H1 (cell line): ENCODE data around the gene KCNK7. TPM values are rescaled to one million over a fixed set of nuclear protein-coding genes. Genes with fewer than 3 reads are reported as not detected.

Experiments used
- CTCF ChIA-PET: fragments of 300-600 bp; sonication (Branson Sonifier 250); formaldehyde crosslinking; loops from one replicate; lab custom pipeline; 2021; ENCODE audit not compliant: partially characterized antibody; lab: Charles Lee
- POLR2A ChIA-PET: fragments of 300-600 bp; sonication (Branson Sonifier 250); formaldehyde crosslinking; loops from one replicate; lab custom pipeline; 2021; ENCODE audit warnings: inconsistent platforms; ENCODE audit not compliant: partially characterized antibody; lab: Charles Lee
- DNase-seq, 2 experiments: peaks; one replicate each; pipeline versions ENCODE4 v3.0.0 to v3.0.0-alpha.2; 2010 to 2022; ENCODE audit warnings: low spot score in 2 of 2, low read depth in 1 of 2, mixed read lengths in 1 of 2
- FAIRE-seq: peaks from 2 replicates; lab custom pipeline; 2011; peaks lifted over from hg19 to GRCh38; lab: Jason Lieb, UNC
- H2AFZ ChIP-seq: 2 replicates; pipeline ENCODE4 v1.8.1; 2012; ENCODE audit warnings: low read length, inconsistent platforms
- H2AK5ac ChIP-seq: 2 replicates; pipeline ENCODE4 v1.6.1; 2013; ENCODE audit warnings: low read depth, low read length
- H2BK120ac ChIP-seq: replicated peaks from 2 replicates; pipeline ENCODE3; 2013; ENCODE audit warnings: low read depth, low read length, inconsistent platforms
- H2BK12ac ChIP-seq: 2 replicates; pipeline ENCODE4 v1.6.1; 2013; ENCODE audit warnings: low read depth, low read length
- H2BK15ac ChIP-seq: 2 replicates; pipeline ENCODE4 v1.6.1; 2013; ENCODE audit warnings: low read length
- H2BK20ac ChIP-seq: 2 replicates; pipeline ENCODE4 v1.6.1; 2013; ENCODE audit warnings: low read length
- H2BK5ac ChIP-seq: 2 replicates; pipeline ENCODE4 v1.6.1; 2013; ENCODE audit warnings: low read depth, low read length
- H3K14ac ChIP-seq: 2 replicates; pipeline ENCODE4 v1.6.1; 2013; ENCODE audit warnings: inconsistent platforms; ENCODE audit not compliant: insufficient read length
- H3K18ac ChIP-seq: 2 replicates; pipeline ENCODE4 v1.6.1; 2013; ENCODE audit warnings: low read length; ENCODE audit errors: extremely low read depth
- H3K23ac ChIP-seq: 2 replicates; pipeline ENCODE4 v1.6.1; 2013; ENCODE audit warnings: inconsistent platforms; ENCODE audit not compliant: insufficient read length
- H3K23me2 ChIP-seq: 2 replicates; pipeline ENCODE4 v1.6.1; 2013; ENCODE audit warnings: low read depth, low read length
- H3K27ac ChIP-seq: 2 replicates; pipeline ENCODE4 v1.6.1; 2011; ENCODE audit warnings: low read depth, low read length, inconsistent platforms
- H3K27me3 ChIP-seq, 4 experiments: replicated peaks in 1 of 4; 1 replicate in 1 of 4; 2 replicates in 3 of 4; pipeline versions ENCODE4 v1.6.1 to v1.8.1; 2011 to 2013; ENCODE audit warnings: low read length in 3 of 4, mild to moderate bottlenecking in 3 of 4, inconsistent platforms in 2 of 4, mixed read lengths in 2 of 4, moderate library complexity in 1 of 4; ENCODE audit not compliant: control insufficient read depth in 3 of 4, insufficient read depth in 3 of 4; ENCODE audit errors: extremely low read depth in 1 of 4
- H3K36me3 ChIP-seq, 4 experiments: 2 replicates each; pipeline versions ENCODE4 v1.6.1 to v1.8.1; 2011 to 2013; ENCODE audit warnings: mild to moderate bottlenecking in 4 of 4, low read length in 3 of 4, moderate library complexity in 2 of 4, control low read depth in 1 of 4, inconsistent platforms in 1 of 4; ENCODE audit not compliant: insufficient read depth in 4 of 4, control insufficient read depth in 2 of 4
- H3K4ac ChIP-seq: replicated peaks from 2 replicates; pipeline ENCODE3; 2013; ENCODE audit warnings: low read length, low read depth, mixed read lengths, inconsistent platforms; ENCODE audit not compliant: insufficient read length
- H3K4me1 ChIP-seq, 4 experiments: replicated peaks in 1 of 4; 1 replicate in 1 of 4; 2 replicates in 3 of 4; pipeline versions ENCODE4 v1.6.1 to v1.8.1; 2011 to 2013; ENCODE audit warnings: low read length in 3 of 4, inconsistent platforms in 2 of 4, mixed read lengths in 1 of 4; ENCODE audit not compliant: insufficient read depth in 4 of 4, control insufficient read depth in 3 of 4
- H3K4me2 ChIP-seq, 2 experiments: 2 replicates each; pipeline versions ENCODE4 v1.6.1 to v1.8.1; 2011 to 2013; ENCODE audit warnings: low read depth in 2 of 2, low read length in 2 of 2, control low read depth in 1 of 2, inconsistent platforms in 1 of 2, mild to moderate bottlenecking in 1 of 2; ENCODE audit not compliant: insufficient read depth in 1 of 2
- H3K4me3 ChIP-seq, 4 experiments: fragments of 200-600, 300-600 bp in 1 of 4; sonication (generic), shearing (Covaris generic), sonication (Bioruptor Twin) in 1 of 4; 2 replicates each; pipeline versions ENCODE4 v1.5.1 to v1.8.1; 2011 to 2016; ENCODE audit warnings: low read length in 4 of 4, low read depth in 3 of 4, control low read depth in 2 of 4, inconsistent platforms in 2 of 4, mild to moderate bottlenecking in 2 of 4, mixed read lengths in 1 of 4, moderate library complexity in 1 of 4; ENCODE audit not compliant: insufficient read depth in 2 of 4; ENCODE audit errors: extremely low read depth in 1 of 4
- H3K56ac ChIP-seq: replicated peaks from 2 replicates; pipeline ENCODE3; 2013; ENCODE audit warnings: low read depth, mild to moderate bottlenecking, mixed read lengths, low read length, inconsistent platforms; ENCODE audit not compliant: insufficient read length
- H3K79me1 ChIP-seq: 2 replicates; pipeline ENCODE4 v1.6.1; 2013; ENCODE audit warnings: low read depth, low read length, control low read depth
- H3K79me2 ChIP-seq, 2 experiments: 2 replicates each; pipeline versions ENCODE4 v1.6.1 to v1.8.1; 2012 to 2013; ENCODE audit warnings: low read length in 2 of 2, mild to moderate bottlenecking in 2 of 2, inconsistent platforms in 1 of 2; ENCODE audit not compliant: insufficient read depth in 2 of 2, control insufficient read depth in 1 of 2
- H3K9ac ChIP-seq, 4 experiments: replicated peaks in 1 of 4; 1 replicate in 1 of 4; 2 replicates in 3 of 4; pipeline versions ENCODE4 v1.6.1 to v1.8.1; 2011 to 2013; ENCODE audit warnings: low read depth in 3 of 4, low read length in 3 of 4, control low read depth in 2 of 4, mild to moderate bottlenecking in 2 of 4, moderate library complexity in 2 of 4, inconsistent platforms in 1 of 4; ENCODE audit errors: extremely low read depth in 1 of 4
- H3K9me3 ChIP-seq, 2 experiments: 2 replicates each; pipeline versions ENCODE4 v1.6.1 to v1.8.1; 2012 to 2013; ENCODE audit warnings: mild to moderate bottlenecking in 2 of 2, moderate library complexity in 2 of 2, control low read depth in 1 of 2, inconsistent platforms in 1 of 2, low read depth in 1 of 2, low read length in 1 of 2, mixed read lengths in 1 of 2; ENCODE audit not compliant: insufficient read depth in 2 of 2
- H4K20me1 ChIP-seq, 2 experiments: replicated peaks in 1 of 2; 2 replicates each; pipeline versions ENCODE3 to v1.8.1; 2011 to 2013; ENCODE audit warnings: inconsistent platforms in 2 of 2, low read length in 2 of 2, mild to moderate bottlenecking in 1 of 2; ENCODE audit not compliant: insufficient read depth in 2 of 2, control insufficient read depth in 1 of 2
- H4K5ac ChIP-seq: 2 replicates; pipeline ENCODE4 v1.6.1; 2013; ENCODE audit warnings: low read length, low read depth, mixed read lengths, inconsistent platforms; ENCODE audit not compliant: insufficient read length
- H4K8ac ChIP-seq: 2 replicates; pipeline ENCODE4 v1.8.0; 2013; ENCODE audit warnings: mild to moderate bottlenecking, moderate library complexity, low read length, inconsistent platforms; ENCODE audit not compliant: insufficient read depth; ENCODE audit errors: extremely low read depth
- H4K91ac ChIP-seq: replicated peaks from 2 replicates; pipeline ENCODE3; 2013; ENCODE audit warnings: low read length, mixed read lengths, inconsistent platforms; ENCODE audit not compliant: insufficient read length
- RFX5 ChIP-seq: IDR thresholded peaks from 2 replicates; pipeline ENCODE4 v1.6.1; 2011; ENCODE audit warnings: low read depth, low read length, improper control_type of control experiment, borderline replicate concordance
- WGBS, 2 experiments: shearing (Covaris generic) in 1 of 2; methylation state at CpG; one replicate each; pipeline versions ENCODE4 v1.1.6 to v1.1.7; 2013 to 2015; ENCODE audit warnings: low lambda C conversion rate in 2 of 2, mixed read lengths in 2 of 2, inconsistent platforms in 1 of 2, low coverage in 1 of 2, missing lambda C conversion rate in 1 of 2; ENCODE audit not compliant: insufficient replicate concordance in 2 of 2, insufficient coverage in 1 of 2, insufficient read length in 1 of 2; ENCODE audit errors: extremely low coverage in 1 of 2, missing lambda C conversion rate in 1 of 2; 5-methylcytosine and 5-hydroxymethylcytosine counted together
- polyA plus RNA-seq, 7 experiments: library from polyadenylated mRNA; depleted of rRNA in 3 of 7; stranded (reverse) in 5 of 7; unstranded in 2 of 7; fragments of >200 nt in 5 of 7; fragments of 200-250 nt in 2 of 7; gene quantifications; 1 replicate in 5 of 7; 2 replicates in 1 of 7; 4 replicates in 1 of 7; pipeline versions ENCODE4 v1.2.1 to v1.2.3, GENCODE V29; 2011 to 2013; ENCODE audit warnings: missing spikeins in 2 of 7, mixed read lengths in 2 of 7
- total RNA-seq: library from RNA; stranded (reverse); fragmentation: NEBNext Ultra II Directional; extraction: Animal tissue kit (Norgen Biotek cat#: 25700); gene quantifications from 2 replicates; pipeline ENCODE4 v1.2.1, GENCODE V29; 2021
- TF ChIP-seq, protein P1 (sequence below), 3 experiments: IDR thresholded peaks; 1 replicate in 2 of 3; 2 replicates in 1 of 3; pipeline versions ENCODE4 v1.5.1 to v1.6.1; 2011; ENCODE audit warnings: low read length in 3 of 3, mild to moderate bottlenecking in 3 of 3, inconsistent platforms in 2 of 3, low read depth in 1 of 3, moderate library complexity in 1 of 3; ENCODE audit not compliant: insufficient read depth in 1 of 3; ENCODE audit errors: control extremely low read depth in 1 of 3

Gene KCNK7
- total and polyA plus RNA-seq, 2 of the 8 experiments (the other 6 are each of a cell fraction or from before 2014, with no cell fraction given) = 0.74 to 1.0 TPM

DNA sequence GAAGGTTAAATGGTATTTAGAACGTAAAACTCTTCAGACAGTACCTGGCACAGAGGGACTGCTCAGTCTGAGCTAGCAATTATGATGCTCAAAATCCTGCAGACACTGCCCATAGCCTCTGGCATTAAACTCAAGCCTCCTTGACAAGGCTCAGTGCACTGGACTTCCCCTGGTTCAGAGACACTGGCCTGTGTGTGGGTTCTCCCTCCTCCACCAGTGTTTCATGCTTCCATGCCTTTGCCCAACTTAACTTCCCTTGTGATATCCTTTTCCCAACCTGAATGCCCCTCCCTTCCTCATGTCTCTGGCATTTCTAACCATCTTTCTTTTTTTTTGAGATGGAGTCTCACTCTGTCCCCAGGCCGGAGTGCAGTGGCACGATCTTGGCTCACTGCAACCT is 46.5 kb downstream of the KCNK7 start:
- Histone ChIP-seq H3K4me2 (no peak overlapping the region), H3K4ac (no peak overlapping the region), H3K23me2 (peaks cover 12% of the 10 kb centered on the region; the same call in 1 of the 2 replicates), H3K79me1 (no peaks in the 10 kb centered on the region), H3K27ac (no peak overlapping the region), H3K36me3 (no peaks in the 10 kb centered on the region), H2BK5ac (no peak overlapping the region), H4K8ac (no peak overlapping the region), H4K91ac (no peak overlapping the region), H3K9me3 (no peaks in the 10 kb centered on the region), H2BK20ac (no peak overlapping the region), H3K9ac (no peak overlapping the region), H4K5ac (no peak overlapping the region), H2BK15ac (0 out of 2 replicates have a peak overlapping the region, but pooled peaks have one; percentile 29), H2BK12ac (no peak overlapping the region), H2AK5ac (peak overlapping the region; percentile 53; the same call in 1 of the 2 replicates), H3K14ac (no peak overlapping the region), H3K18ac (no peak overlapping the region), H3K79me2 (no peaks in the 10 kb centered on the region), H3K27me3 (peaks cover 4 to 49% (median 38%) of the 10 kb centered on the region in 4 experiments; a peak in 6 of 7 replicates), H2AFZ (no peak overlapping the region), H3K4me3 (no peak overlapping the region), H4K20me1 (peaks cover 0 to 8% of the 10 kb centered on the region in 2 experiments), H2BK120ac (no peak overlapping the region), H3K23ac (no peak overlapping the region), H3K56ac (no peak overlapping the region), H3K4me1 (peaks cover 0 to 20% (median 17%) of the 10 kb centered on the region in 4 experiments; a peak in 6 of 7 replicates)
- WGBS, 2 experiments = 90% methylated on average over 2 of the region's 3 CpGs; no CpG with 5 or more reads in 1 of the 2 experiments
- POLR2A ChIA-PET = interaction anchor here (0.7 to 1.6 kb wide), 4 partner anchors 9 to 44 kb away, joined by 3 to 5 read pairs (median 4); no protein-coding TSS in a partner anchor
- FAIRE-seq (no peak), DNase-seq (no peak)
- CTCF ChIA-PET = interaction anchor here (0.9 to 10.5 kb wide), 7 partner anchors 8 to 519 kb away, joined by 3 to 284 read pairs (median 4); partner anchors contain the start of genes FAM89B, LTBP3 and ZNRD2
- TF ChIP-seq, protein P1, sequence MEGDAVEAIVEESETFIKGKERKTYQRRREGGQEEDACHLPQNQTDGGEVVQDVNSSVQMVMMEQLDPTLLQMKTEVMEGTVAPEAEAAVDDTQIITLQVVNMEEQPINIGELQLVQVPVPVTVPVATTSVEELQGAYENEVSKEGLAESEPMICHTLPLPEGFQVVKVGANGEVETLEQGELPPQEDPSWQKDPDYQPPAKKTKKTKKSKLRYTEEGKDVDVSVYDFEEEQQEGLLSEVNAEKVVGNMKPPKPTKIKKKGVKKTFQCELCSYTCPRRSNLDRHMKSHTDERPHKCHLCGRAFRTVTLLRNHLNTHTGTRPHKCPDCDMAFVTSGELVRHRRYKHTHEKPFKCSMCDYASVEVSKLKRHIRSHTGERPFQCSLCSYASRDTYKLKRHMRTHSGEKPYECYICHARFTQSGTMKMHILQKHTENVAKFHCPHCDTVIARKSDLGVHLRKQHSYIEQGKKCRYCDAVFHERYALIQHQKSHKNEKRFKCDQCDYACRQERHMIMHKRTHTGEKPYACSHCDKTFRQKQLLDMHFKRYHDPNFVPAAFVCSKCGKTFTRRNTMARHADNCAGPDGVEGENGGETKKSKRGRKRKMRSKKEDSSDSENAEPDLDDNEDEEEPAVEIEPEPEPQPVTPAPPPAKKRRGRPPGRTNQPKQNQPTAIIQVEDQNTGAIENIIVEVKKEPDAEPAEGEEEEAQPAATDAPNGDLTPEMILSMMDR (IDR thresholded peaks at IDR 0.05; ENCODE audit: control extremely low read depth in 1 of 3, insufficient read depth in 1 of 3, low read depth in 1 of 3, low read length in 3 of 3) = no peak
- TF ChIP-seq RFX5 = no peak
